ENCODE results near the gene SACS. TPM values are rescaled to one million over a fixed set of nuclear protein-coding genes. Genes with fewer than 3 reads are reported as not detected.

Gene SACS
- total RNA-seq, 1 experiment from 2014 or later: 33.4 TPM

DNA sequence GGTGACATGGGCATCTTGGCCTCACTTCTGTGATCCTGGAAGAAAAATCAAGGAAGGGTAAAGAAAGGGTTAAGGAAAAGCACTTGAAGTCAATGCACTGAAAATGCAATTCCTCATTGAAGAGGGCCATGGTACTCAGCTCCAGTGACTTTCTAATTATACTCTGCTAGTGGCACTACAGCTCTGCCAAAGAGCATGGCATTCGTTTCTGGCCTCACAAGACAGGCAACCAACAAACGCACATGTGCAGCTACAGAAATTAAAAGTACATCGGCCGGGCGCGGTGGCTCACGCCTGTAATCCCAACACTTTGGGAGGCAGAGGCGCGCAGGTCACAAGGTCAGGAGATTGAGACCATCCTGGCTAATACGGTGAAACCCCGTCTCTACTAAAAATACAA, 21.8 kb downstream of the SACS start (continued):
- no peak for TF ChIP-seq ZBTB33 (IDR thresholded peaks at IDR 0.05; ENCODE audit: extremely low read depth, insufficient replicate concordance, low read length)
- TF ChIP-seq POLR2A (IDR thresholded peaks at IDR 0.05; ENCODE audit: borderline replicate concordance, extremely low read depth, insufficient read depth, insufficient read length): no peak
- TF ChIP-seq FOSL1 (IDR thresholded peaks at IDR 0.05; ENCODE audit: low read depth): no peak
- TF ChIP-seq SRF (IDR thresholded peaks at IDR 0.05; ENCODE audit: low read depth): no peak
- no peak for TF ChIP-seq CEBPB (IDR thresholded peaks at IDR 0.05; ENCODE audit: low read depth)
- TF ChIP-seq EZH2phosphoT487 (IDR thresholded peaks at IDR 0.05; ENCODE audit: borderline replicate concordance): no peak
- TF ChIP-seq EZH2 (IDR thresholded peaks at IDR 0.05): no peak
- TF ChIP-seq RAD21 (IDR thresholded peaks at IDR 0.05; ENCODE audit: low read depth): no peak
- TF ChIP-seq YY1 (IDR thresholded peaks at IDR 0.05; ENCODE audit: extremely low read depth, insufficient replicate concordance, low read depth, low read length): no peak
- TF ChIP-seq ZNF274 (IDR thresholded peaks at IDR 0.05; ENCODE audit: low read depth, low read length): no peak

- Histone ChIP-seq H3K4me1 (ENCODE audit: control insufficient read depth in 1 of 2, insufficient read depth in 2 of 2, low read length in 2 of 2) (no peaks in the 10 kb centered on the region), H4K20me1 (ENCODE audit: insufficient read depth) (no peaks in the 10 kb centered on the region), H3K36me3 (ENCODE audit: control insufficient read depth in 1 of 2, insufficient read depth in 2 of 2, low read length in 2 of 2) (no peaks in the 10 kb centered on the region), H3K4me3 (replicated peaks in 1 of 2; ENCODE audit: low read depth in 1 of 2, low read length in 2 of 2) (no peak overlapping the region), H2AFZ (ENCODE audit: low read depth, low read length, poor library complexity, severe bottlenecking) (no peak overlapping the region), H3K9ac (ENCODE audit: low read length) (no peak overlapping the region), H3K27me3 (ENCODE audit: insufficient read depth, low read length) (no peaks in the 10 kb centered on the region), H3K27ac (ENCODE audit: low read depth, low read length) (no peak overlapping the region), H3K9me3 (ENCODE audit: control insufficient read depth in 1 of 2, insufficient read depth in 1 of 2, low read depth in 1 of 2, low read length in 2 of 2) (no peaks in the 10 kb centered on the region), H3K4me2 (ENCODE audit: low read length) (no peak overlapping the region), H3K79me2 (ENCODE audit: insufficient read depth, low read length) (no peaks in the 10 kb centered on the region), H3K9me2 (ENCODE audit: insufficient read depth) (no peaks in the 10 kb centered on the region)
- DNase-seq (ENCODE audit: low read depth, low spot score) (no peak), ATAC-seq (no peak)
- intact Hi-C loops (cut with micrococcal nuclease): no loop called here
- ChIA-PET CTCF (no interaction called here), POLR2A (no interaction called here), RAD21 (ENCODE audit: low non-redundant PET in 1 of 2, low total read pairs in 2 of 2, uncharacterized antibody in 2 of 2, unreplicated experiment in 2 of 2) (no interaction called here)
- no TSS peak for BruUV-seq (replicated peaks)
- TF ChIP-seq CBX3 (IDR thresholded peaks at IDR 0.05; ENCODE audit: low read depth) (no peak), FOSL1 (IDR thresholded peaks at IDR 0.05; ENCODE audit: low read depth) (no peak), ZNF274 (IDR thresholded peaks at IDR 0.05; ENCODE audit: low read depth, low read length) (no peak), TCF7L2 (IDR thresholded peaks at IDR 0.05; ENCODE audit: borderline replicate concordance, extremely low read depth, insufficient read depth, insufficient read length) (no peak), SP1 (IDR thresholded peaks at IDR 0.05; ENCODE audit: low read depth) (no peak)
Measured at GRCh38 chr13:23411220-23411619, 22.3 kb downstream of the SACS start.
